T-cell (primary cell): ENCODE data around the gene DLEC1. TPM values are rescaled to one million over a fixed set of nuclear protein-coding genes. Genes with fewer than 3 reads are reported as not detected.
A peak's percentile ranks its signal among the peaks of the same experiment; 100 is the strongest.

Source experiments
- ATAC-seq, 4 experiments: fragments of 200-7000 bp in 3 of 4; fragments of 150-1000 bp in 1 of 4; cut with Tn5 transposase; replicated peaks in 1 of 4; 1 replicate in 3 of 4; 2 replicates in 1 of 4; pipeline ENCODE4 v1.10.0; 2021; ENCODE audit warnings: moderate library complexity in 3 of 4, mild to moderate bottlenecking in 2 of 4, moderate number of reproducible peaks in 1 of 4
- CTCF ChIA-PET, 2 donors: fragments of 300-600 bp; sonication (Branson Sonifier 250); formaldehyde crosslinking; loops; one replicate each; lab custom pipeline; 2022; ENCODE audit warnings: antibody characterized with exemption in 2 of 2; lab: Charles Lee
- POLR2A ChIA-PET, 2 donors: fragments of 300-600 bp; sonication (Branson Sonifier 250); formaldehyde crosslinking; loops; one replicate each; lab custom pipeline; 2022; ENCODE audit warnings: antibody characterized with exemption in 2 of 2; lab: Charles Lee
- DNase-seq, 35 experiments: peaks; one replicate each; pipeline versions ENCODE4 v3.0.0 to v3.0.0-alpha.2; 2013 to 2023
- H3K27ac ChIP-seq: one replicate; pipeline ENCODE4 v1.5.1; 2013; ENCODE audit warnings: low read length
- H3K27me3 ChIP-seq, 2 experiments: replicated peaks in 1 of 2; 1 replicate in 1 of 2; 2 replicates in 1 of 2; pipeline versions ENCODE4 v1.6.1 to v1.7.0; 2013; ENCODE audit warnings: low read length in 1 of 2, mixed read lengths in 1 of 2; ENCODE audit not compliant: control insufficient read depth in 2 of 2, insufficient read depth in 2 of 2; ENCODE audit errors: extremely low read depth in 1 of 2
- H3K36me3 ChIP-seq, 2 donors: 1 replicate in 1 of 2; 2 replicates in 1 of 2; pipeline versions ENCODE4 v1.6.1 to v1.7.0; 2013; ENCODE audit warnings: low read length in 1 of 2; ENCODE audit not compliant: control insufficient read depth in 2 of 2, insufficient read depth in 1 of 2; ENCODE audit errors: extremely low read depth in 1 of 2
- H3K4me1 ChIP-seq, 2 experiments: 1 replicate in 1 of 2; 2 replicates in 1 of 2; pipeline versions ENCODE4 v1.6.1 to v1.7.0; 2013; ENCODE audit warnings: low read length in 2 of 2, mixed read lengths in 1 of 2; ENCODE audit not compliant: insufficient read depth in 2 of 2, control insufficient read depth in 1 of 2; ENCODE audit errors: extremely low read depth in 1 of 2
- H3K4me3 ChIP-seq, 2 donors: 1 replicate in 1 of 2; 2 replicates in 1 of 2; pipeline versions ENCODE4 v1.5.1 to v1.7.0; 2013; ENCODE audit warnings: mild to moderate bottlenecking in 2 of 2, low read length in 1 of 2, moderate library complexity in 1 of 2; ENCODE audit not compliant: control insufficient read depth in 1 of 2; ENCODE audit errors: extremely low read depth in 1 of 2
- H3K9me3 ChIP-seq: 2 replicates; pipeline ENCODE4 v1.7.0; 2013
- H3K27ac Mint-ChIP-seq, 2 donors: one replicate each; pipeline ENCODE4 v1.8.0; 2020 to 2021; ENCODE audit warnings: mild to moderate bottlenecking in 2 of 2, mixed read lengths in 2 of 2
- H3K27me3 Mint-ChIP-seq, 2 donors: one replicate each; pipeline ENCODE4 v1.8.0; 2021 to 2022; ENCODE audit warnings: mixed read lengths in 2 of 2
- H3K36me3 Mint-ChIP-seq: one replicate; pipeline ENCODE4 v1.8.0; 2021; ENCODE audit warnings: mixed read lengths
- H3K4me1 Mint-ChIP-seq, 3 donors: one replicate each; pipeline ENCODE4 v1.8.0; 2020 to 2022; ENCODE audit warnings: mixed read lengths in 3 of 3, mild to moderate bottlenecking in 1 of 3
- H3K4me3 Mint-ChIP-seq, 3 donors: one replicate each; pipeline ENCODE4 v1.8.0; 2020 to 2022; ENCODE audit warnings: mild to moderate bottlenecking in 3 of 3, mixed read lengths in 3 of 3, moderate library complexity in 3 of 3
- H3K9me3 Mint-ChIP-seq, 3 donors: one replicate each; pipeline ENCODE4 v1.8.0; 2020 to 2022; ENCODE audit warnings: mixed read lengths in 3 of 3
- WGBS: methylation state at CpG from one replicate; pipeline ENCODE4 v1.1.5; 2013; ENCODE audit warnings: missing lambda C conversion rate; ENCODE audit not compliant: insufficient coverage; 5-methylcytosine and 5-hydroxymethylcytosine counted together
- total RNA-seq, 35 experiments: library from RNA in 6 of 35; stranded (reverse) in 6 of 35; fragments of 120-200 nt in 1 of 35; gene quantifications; one replicate each; pipeline versions ENCODE4 v1.2.1 to v1.2.4 and lab custom pipeline; 2013 to 2026

Gene DLEC1
- total RNA-seq, 5 donors from 2014 or later (not counting 1 experiment from before 2014, with no cell fraction given): 4.7 to 21.7 (median 17.8) TPM

GRCh38 chr3:38038447-38038911 lies 529 bp upstream of the DLEC1 start:
- peak overlapping the region; percentile 82 to 91 (median 84) for H3K4me3 Mint-ChIP-seq
- Histone ChIP-seq H3K27ac (peak overlapping the region; percentile 97), H3K4me3 (peak overlapping the region; percentile 18 to 66), H3K4me1 (peaks cover 8 to 38% of the 10 kb centered on the region in 2 experiments), H3K27me3 (no peaks in the 10 kb centered on the region), H3K9me3 (no peaks in the 10 kb centered on the region), H3K36me3 (no peaks in the 10 kb centered on the region)
- WGBS: 4% methylated on average over 3 of the region's 5 CpGs
- peak; percentile 43 to 55 (median 52) for ATAC-seq
- H3K36me3 Mint-ChIP-seq: peaks cover 4% of the 10 kb centered on the region
- H3K27ac Mint-ChIP-seq: peak overlapping the region; percentile 91 to 97
- CTCF ChIA-PET: interaction anchor here in 1 of 2 donors (1.0 to 3.1 kb wide), 4 partner anchors 11 to 64 kb away, joined by 3 to 20 read pairs (median 9); no protein-coding TSS in a partner anchor
- DNase-seq: peak in 18 of 35 experiments; percentile 22 to 64 (median 32)
- POLR2A ChIA-PET: interaction anchor here in 1 of 2 donors (0.7 to 1.4 kb wide), 5 partner anchors 9 to 126 kb away, joined by 3 to 8 read pairs (median 4); partner anchors contain the start of genes ACAA1, OXSR1 and PLCD1
- H3K27me3 Mint-ChIP-seq: peaks cover 0 to 1% of the 10 kb centered on the region in 2 donors
- H3K4me1 Mint-ChIP-seq: peaks cover 30 to 43% (median 34%) of the 10 kb centered on the region in 3 donors
- peaks cover 0 to 7% (median 0%) of the 10 kb centered on the region in 3 donors for H3K9me3 Mint-ChIP-seq

- WGBS: 11% methylated on average over 8 of the region's 11 CpGs
- peaks cover 0 to 7% (median 0%) of the 10 kb centered on the region in 3 donors for H3K9me3 Mint-ChIP-seq
Measured at GRCh38 chr3:38039899-38040261, 872 bp downstream of the DLEC1 start.

GRCh38 chr3:38040401-38040800 lies 1.4 kb downstream of the DLEC1 start:
- no peak for ATAC-seq
- POLR2A ChIA-PET: no interaction called here
- Histone ChIP-seq H3K36me3 (no peaks in the 10 kb centered on the region), H3K27me3 (no peaks in the 10 kb centered on the region), H3K27ac (peak overlapping the region; percentile 97), H3K9me3 (no peaks in the 10 kb centered on the region), H3K4me1 (peaks cover 8 to 38% of the 10 kb centered on the region in 2 experiments), H3K4me3 (peak overlapping the region; percentile 66 to 68)
- Mint-ChIP-seq H3K27ac (peak overlapping the region; percentile 91 to 97), H3K4me3 (peak overlapping the region; percentile 82 to 91 (median 84)), H3K9me3 (peaks cover 0 to 7% (median 0%) of the 10 kb centered on the region in 3 donors), H3K36me3 (peaks cover 4% of the 10 kb centered on the region), H3K4me1 (peaks cover 30 to 42% (median 34%) of the 10 kb centered on the region in 3 donors), H3K27me3 (no peaks in the 10 kb centered on the region)
- DNase-seq: no peak
- 98% methylated on average over 4 of the region's 5 CpGs for WGBS
- CTCF ChIA-PET: interaction anchor here (0.6 to 3.1 kb wide), 5 partner anchors 18 to 1164 kb away, joined by 3 to 20 read pairs (median 5); no protein-coding TSS in a partner anchor

More at GRCh38 chr3:38039899-38040261, 872 bp downstream of the DLEC1 start:
- H3K36me3 ChIP-seq: no peaks in the 10 kb centered on the region
- ATAC-seq (peak; percentile 48 to 60 (median 56)), DNase-seq (peak in 32 of 35 experiments; percentile 15 to 71 (median 38))
- POLR2A ChIA-PET: interaction anchor here in 1 of 2 donors (1.4 kb wide), 1 partner anchor 10 kb away, joined by 8 read pairs; the partner anchor contains the start of gene PLCD1
- peaks cover 4% of the 10 kb centered on the region for H3K36me3 Mint-ChIP-seq
- no peaks in the 10 kb centered on the region for H3K27me3 Mint-ChIP-seq
- H3K9me3 ChIP-seq: no peaks in the 10 kb centered on the region
- peak overlapping the region; percentile 97 for H3K27ac ChIP-seq
- peak overlapping the region; percentile 91 to 97 for H3K27ac Mint-ChIP-seq
- peaks cover 30 to 42% (median 34%) of the 10 kb centered on the region in 3 donors for H3K4me1 Mint-ChIP-seq
- peak overlapping the region; percentile 66 to 68 for H3K4me3 ChIP-seq
- peak overlapping the region; percentile 82 to 91 (median 84) for H3K4me3 Mint-ChIP-seq
- CTCF ChIA-PET: interaction anchor here (0.6 to 3.1 kb wide), 8 partner anchors 11 to 1319 kb away, joined by 3 to 20 read pairs (median 4); partner anchors contain the start of genes ACAA1 (in 1 of the 2) and PLCD1 (in 1 of the 2)
- H3K27me3 ChIP-seq: no peaks in the 10 kb centered on the region
- peaks cover 8 to 38% of the 10 kb centered on the region in 2 experiments for H3K4me1 ChIP-seq

GRCh38 chr3:38043486-38043885 lies 4.5 kb downstream of the DLEC1 start:
- Mint-ChIP-seq H3K9me3 (peaks cover 0 to 3% (median 0%) of the 10 kb centered on the region in 3 donors), H3K27ac (no peak overlapping the region), H3K4me1 (peaks cover 19 to 21% (median 20%) of the 10 kb centered on the region in 3 donors), H3K4me3 (no peak overlapping the region), H3K36me3 (peaks cover 25% of the 10 kb centered on the region), H3K27me3 (no peaks in the 10 kb centered on the region)
- H3K27me3 ChIP-seq: no peaks in the 10 kb centered on the region
- no peaks in the 10 kb centered on the region for H3K36me3 ChIP-seq
- CTCF ChIA-PET: no interaction called here
- no peak overlapping the region for H3K27ac ChIP-seq
- 100% methylated on average over 1 of the region's 4 CpGs for WGBS
- no peak overlapping the region for H3K4me3 ChIP-seq
- no peak for DNase-seq
- no peaks in the 10 kb centered on the region for H3K9me3 ChIP-seq
- H3K4me1 ChIP-seq: peaks cover 5 to 21% of the 10 kb centered on the region in 2 experiments
- ATAC-seq: no peak
- POLR2A ChIA-PET: no interaction called here

GRCh38 chr3:38046027-38046426 lies 7.0 kb downstream of the DLEC1 start:
- DNase-seq: no peak
- no peaks in the 10 kb centered on the region for H3K27me3 Mint-ChIP-seq
- no peak overlapping the region for H3K4me3 Mint-ChIP-seq
- no CpG with 5 or more reads among the region's 4 CpGs for WGBS
- Histone ChIP-seq H3K27me3 (peaks cover 0 to under 1% of the 10 kb centered on the region in 2 experiments), H3K9me3 (no peaks in the 10 kb centered on the region), H3K36me3 (no peaks in the 10 kb centered on the region), H3K4me3 (no peak overlapping the region), H3K27ac (no peak overlapping the region), H3K4me1 (no peaks in the 10 kb centered on the region)
- H3K36me3 Mint-ChIP-seq: peaks cover 37% of the 10 kb centered on the region
- no peak for ATAC-seq
- POLR2A ChIA-PET: no interaction called here
- CTCF ChIA-PET: no interaction called here
- no peak overlapping the region for H3K27ac Mint-ChIP-seq
- peaks cover 0 to 2% (median 0%) of the 10 kb centered on the region in 3 donors for H3K4me1 Mint-ChIP-seq
- H3K9me3 Mint-ChIP-seq: no peaks in the 10 kb centered on the region

GRCh38 chr3:38046821-38047220 lies 7.8 kb downstream of the DLEC1 start:
- H3K9me3 ChIP-seq: no peaks in the 10 kb centered on the region
- ChIA-PET POLR2A (no interaction called here), CTCF (no interaction called here)
- no peaks in the 10 kb centered on the region for H3K4me1 ChIP-seq
- no peak overlapping the region for H3K27ac ChIP-seq
- no peak overlapping the region for H3K4me3 Mint-ChIP-seq
- WGBS: no CpG with 5 or more reads among the region's 2 CpGs
- peaks cover 0 to 4% of the 10 kb centered on the region in 2 experiments for H3K27me3 ChIP-seq
- H3K27ac Mint-ChIP-seq: no peak overlapping the region
- ATAC-seq: no peak
- no peak overlapping the region for H3K4me3 ChIP-seq
- H3K36me3 ChIP-seq: no peaks in the 10 kb centered on the region
- no peaks in the 10 kb centered on the region for H3K27me3 Mint-ChIP-seq
- H3K9me3 Mint-ChIP-seq: no peaks in the 10 kb centered on the region
- peaks cover 42% of the 10 kb centered on the region for H3K36me3 Mint-ChIP-seq
- no peak for DNase-seq
- peaks cover 0 to 2% (median 0%) of the 10 kb centered on the region in 3 donors for H3K4me1 Mint-ChIP-seq
